MCF 10A (cell line): ENCODE data around the gene ZHX3. TPM values are rescaled to one million over a fixed set of nuclear protein-coding genes. Genes with fewer than 3 reads are reported as not detected.

Source experiments
- BruUV-seq: library from RNA; stranded (reverse); fragments of 400-500 nt; replicated peaks from 2 replicates; lab custom pipeline; 2021; lab: Mats Ljungman, UMichigan
- CTCF ChIA-PET: fragments of 300-600 bp; sonication (Branson Sonifier 250); formaldehyde crosslinking; extraction: SDS; loops from one replicate; lab custom pipeline; 2021; ENCODE audit warnings: antibody characterized with exemption, inconsistent platforms; lab: Yijun Ruan, JAX
- POLR2A ChIA-PET: fragments of 300-600, 350-650 bp; sonication (Branson Sonifier 250); formaldehyde crosslinking; extraction: SDS; loops from one replicate; lab custom pipeline; 2020; ENCODE audit warnings: antibody characterized with exemption, inconsistent platforms; lab: Yijun Ruan, JAX
- DNase-seq: peaks from one replicate; pipeline ENCODE4 v3.0.0-alpha.2; 2018; ENCODE audit not compliant: unreplicated experiment
- H3K27ac Mint-ChIP-seq: one replicate; pipeline ENCODE4 v1.8.0; 2022; ENCODE audit warnings: mild to moderate bottlenecking, low read depth, mixed read lengths; ENCODE audit not compliant: unreplicated experiment
- H3K27me3 Mint-ChIP-seq: one replicate; pipeline ENCODE4 v1.8.0; 2022; ENCODE audit warnings: mixed read lengths; ENCODE audit not compliant: insufficient read depth, unreplicated experiment
- H3K36me3 Mint-ChIP-seq: one replicate; pipeline ENCODE4 v1.8.0; 2022; ENCODE audit warnings: mild to moderate bottlenecking, moderate library complexity, mixed read lengths; ENCODE audit not compliant: insufficient read depth, unreplicated experiment
- H3K4me1 Mint-ChIP-seq: one replicate; pipeline ENCODE4 v1.8.0; 2022; ENCODE audit warnings: mixed read lengths; ENCODE audit not compliant: insufficient read depth, unreplicated experiment
- H3K4me3 Mint-ChIP-seq: one replicate; pipeline ENCODE4 v1.8.0; 2022; ENCODE audit warnings: mild to moderate bottlenecking, moderate library complexity, mixed read lengths; ENCODE audit not compliant: unreplicated experiment
- H3K9me3 Mint-ChIP-seq: one replicate; pipeline ENCODE4 v1.8.0; 2022; ENCODE audit warnings: mixed read lengths; ENCODE audit not compliant: unreplicated experiment
- intact Hi-C: fragments of 100-400 bp; cut with micrococcal nuclease; formaldehyde crosslinking; loops from 2 replicates; pipeline ENCODE4 v1.14.1; 2022
- total RNA-seq: library from RNA; stranded (reverse); gene quantifications from 2 replicates; pipeline ENCODE4 v1.2.3, GENCODE V29; 2022
- TF ChIP-seq, protein P1 (sequence below): fragments of 200-600 bp; IDR thresholded peaks from one replicate; pipeline ENCODE4 v1.8.0; 2022; ENCODE audit warnings: antibody characterized with exemption, mild to moderate bottlenecking; ENCODE audit not compliant: unreplicated experiment

Gene ZHX3
- total RNA-seq, 1 experiment from 2014 or later: 34.1 TPM

DNA sequence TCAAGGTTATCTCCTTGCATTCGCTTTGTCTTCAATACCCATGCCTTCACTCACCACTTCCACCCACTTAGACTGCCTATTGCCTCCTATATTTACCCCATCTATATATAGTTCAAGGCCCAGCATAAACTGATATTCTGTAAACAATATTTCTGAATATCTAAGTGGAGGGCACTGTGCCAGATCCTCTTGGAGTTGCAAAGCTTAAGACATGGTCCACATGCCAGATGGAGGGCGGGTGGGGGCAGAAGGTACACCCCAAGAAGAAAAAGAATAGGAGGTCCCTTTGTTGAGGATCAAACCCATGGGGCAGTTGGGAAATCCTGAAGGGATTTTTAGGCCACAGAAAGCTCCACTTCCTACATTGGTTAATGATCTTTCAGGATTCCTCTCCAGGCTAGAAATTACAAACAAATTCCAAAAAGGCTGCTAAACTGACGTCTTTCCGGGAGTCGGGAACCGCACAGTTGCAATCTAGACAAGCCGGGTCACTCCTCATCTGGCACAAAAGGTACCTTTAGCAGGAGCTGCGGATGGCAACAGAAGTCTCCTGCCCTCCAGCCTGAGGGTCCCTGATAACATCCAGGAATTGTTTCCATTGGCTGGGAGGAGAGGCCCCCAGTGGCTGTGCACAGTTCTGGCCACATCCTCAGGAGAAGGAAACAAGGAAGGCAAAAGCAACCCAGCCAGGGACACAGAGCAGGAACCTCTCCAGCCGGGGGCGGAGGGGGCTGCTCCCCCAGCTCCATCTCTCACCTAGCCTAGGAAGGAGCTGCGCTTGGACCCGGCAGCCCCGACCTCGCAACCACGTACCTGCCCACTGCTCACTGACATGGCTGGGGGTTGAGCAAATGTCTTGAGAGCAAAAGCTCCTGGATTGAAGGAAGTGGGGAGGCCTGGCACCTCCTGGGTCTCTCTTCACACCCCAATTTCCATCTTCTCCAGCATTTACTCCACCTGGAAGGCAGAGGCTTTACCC, 17.2 kb upstream of the ZHX3 start:
- Mint-ChIP-seq H3K27me3 (no peaks in the 10 kb centered on the region), H3K27ac (no peak overlapping the region), H3K4me3 (no peak overlapping the region), H3K9me3 (no peaks in the 10 kb centered on the region), H3K4me1 (peaks cover 14% of the 10 kb centered on the region), H3K36me3 (no peaks in the 10 kb centered on the region)
- no TSS peak for BruUV-seq
- TF ChIP-seq, protein P1, sequence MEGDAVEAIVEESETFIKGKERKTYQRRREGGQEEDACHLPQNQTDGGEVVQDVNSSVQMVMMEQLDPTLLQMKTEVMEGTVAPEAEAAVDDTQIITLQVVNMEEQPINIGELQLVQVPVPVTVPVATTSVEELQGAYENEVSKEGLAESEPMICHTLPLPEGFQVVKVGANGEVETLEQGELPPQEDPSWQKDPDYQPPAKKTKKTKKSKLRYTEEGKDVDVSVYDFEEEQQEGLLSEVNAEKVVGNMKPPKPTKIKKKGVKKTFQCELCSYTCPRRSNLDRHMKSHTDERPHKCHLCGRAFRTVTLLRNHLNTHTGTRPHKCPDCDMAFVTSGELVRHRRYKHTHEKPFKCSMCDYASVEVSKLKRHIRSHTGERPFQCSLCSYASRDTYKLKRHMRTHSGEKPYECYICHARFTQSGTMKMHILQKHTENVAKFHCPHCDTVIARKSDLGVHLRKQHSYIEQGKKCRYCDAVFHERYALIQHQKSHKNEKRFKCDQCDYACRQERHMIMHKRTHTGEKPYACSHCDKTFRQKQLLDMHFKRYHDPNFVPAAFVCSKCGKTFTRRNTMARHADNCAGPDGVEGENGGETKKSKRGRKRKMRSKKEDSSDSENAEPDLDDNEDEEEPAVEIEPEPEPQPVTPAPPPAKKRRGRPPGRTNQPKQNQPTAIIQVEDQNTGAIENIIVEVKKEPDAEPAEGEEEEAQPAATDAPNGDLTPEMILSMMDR: no peak
- no peak for DNase-seq
- intact Hi-C loops: no loop called here
- POLR2A ChIA-PET: interaction anchor here (0.6 to 1.6 kb wide), 4 partner anchors 95 to 201 kb away, joined by 3 to 5 read pairs (median 3); no protein-coding TSS in a partner anchor
- CTCF ChIA-PET: interaction anchor here (0.6 to 2.4 kb wide), 8 partner anchors 12 to 366 kb away, joined by 3 to 16 read pairs (median 4); no protein-coding TSS in a partner anchor

DNA sequence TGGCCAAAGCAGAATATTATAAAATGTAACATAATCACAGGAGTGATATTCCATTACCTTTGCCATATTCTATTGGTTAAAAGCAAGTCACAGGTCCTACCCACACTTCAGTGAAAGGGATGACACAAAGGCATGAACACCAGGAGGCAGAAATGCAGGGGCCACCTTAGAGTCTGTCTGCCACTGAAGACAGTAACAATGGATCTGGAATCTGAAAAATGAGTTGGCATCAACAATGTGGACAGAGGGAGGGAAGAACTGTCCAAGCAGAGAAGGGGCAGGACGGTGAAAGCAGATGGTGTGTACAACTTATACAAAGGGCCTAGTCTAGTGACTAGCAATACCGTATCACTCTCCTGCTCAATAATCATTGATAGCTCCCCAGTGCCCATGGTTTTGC, 16.5 kb upstream of the ZHX3 start:
- TF ChIP-seq, protein P1: no peak
- Mint-ChIP-seq H3K27ac (no peak overlapping the region), H3K9me3 (no peaks in the 10 kb centered on the region), H3K27me3 (no peaks in the 10 kb centered on the region), H3K36me3 (no peaks in the 10 kb centered on the region), H3K4me3 (no peak overlapping the region), H3K4me1 (peaks cover 16% of the 10 kb centered on the region)
- POLR2A ChIA-PET: interaction anchor here (1.6 kb wide), 1 partner anchor 103 kb away, joined by 3 read pairs; no protein-coding TSS in a partner anchor
- intact Hi-C loops: no loop called here
- CTCF ChIA-PET: interaction anchor here (0.8 to 2.4 kb wide), 3 partner anchors 162 to 366 kb away, joined by 3 to 16 read pairs (median 4); no protein-coding TSS in a partner anchor
- no TSS peak for BruUV-seq
- no peak for DNase-seq

DNA sequence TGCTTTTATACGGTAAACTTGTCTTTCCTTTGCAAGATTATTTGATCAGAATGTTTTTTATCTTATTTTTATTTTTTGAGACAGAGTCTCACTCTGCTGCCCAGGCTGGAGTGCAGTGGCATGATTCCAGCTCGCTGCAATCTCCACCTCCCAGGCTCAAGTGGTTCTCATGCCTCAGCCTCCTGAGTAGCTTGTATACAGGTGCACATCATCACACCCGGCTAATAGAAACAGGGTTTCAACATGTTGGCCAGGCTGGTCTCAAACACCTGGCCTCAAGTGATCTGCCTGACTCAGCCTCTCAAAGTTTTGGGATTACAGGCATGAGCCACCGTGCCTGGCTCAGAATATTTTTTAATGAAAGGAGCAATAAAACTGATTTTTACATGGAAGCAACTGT, 14.2 kb upstream of the ZHX3 start:
- H3K4me3 Mint-ChIP-seq: no peak overlapping the region
- TF ChIP-seq, protein P1: no peak

DNA sequence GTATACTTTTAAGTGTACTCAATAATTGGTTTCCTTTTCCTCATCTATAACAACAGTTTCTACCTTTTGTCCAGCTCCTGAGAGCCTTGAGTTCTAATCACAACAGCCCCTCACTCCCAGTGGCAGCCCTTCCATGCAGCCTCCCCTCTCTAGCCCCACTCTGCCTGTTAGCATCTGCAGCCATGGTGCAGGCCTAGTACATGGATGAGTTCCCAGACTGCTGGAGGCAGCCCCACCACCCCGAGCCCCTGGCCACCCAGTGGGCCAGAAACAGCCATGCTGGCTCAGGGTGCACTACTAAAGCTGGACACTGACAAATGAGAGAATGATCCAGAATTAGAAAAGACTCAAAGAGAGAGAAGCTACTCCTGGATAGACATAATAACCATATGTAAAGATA, 13.4 kb upstream of the ZHX3 start:
- intact Hi-C loops: no loop called here
- BruUV-seq: no TSS peak
- DNase-seq: no peak
- Mint-ChIP-seq H3K9me3 (no peaks in the 10 kb centered on the region), H3K36me3 (no peaks in the 10 kb centered on the region), H3K27me3 (no peaks in the 10 kb centered on the region), H3K4me3 (no peak overlapping the region), H3K4me1 (peaks cover 21% of the 10 kb centered on the region), H3K27ac (no peak overlapping the region)
- POLR2A ChIA-PET: interaction anchor here (0.6 to 4.9 kb wide), 5 partner anchors 10 to 161 kb away, joined by 3 to 48 read pairs (median 4); partner anchors contain the start of gene LPIN3
- CTCF ChIA-PET: interaction anchor here (0.6 to 4.8 kb wide), 6 partner anchors 8 to 196 kb away, joined by 3 to 59 read pairs (median 8); partner anchors contain the start of gene LPIN3
- TF ChIP-seq, protein P1: no peak

More for the DNA sequence above, 14.2 kb upstream of the ZHX3 start:
- H3K27ac Mint-ChIP-seq: no peak overlapping the region
- intact Hi-C loops: no loop called here
- H3K36me3 Mint-ChIP-seq: no peaks in the 10 kb centered on the region
- H3K4me1 Mint-ChIP-seq: peaks cover 21% of the 10 kb centered on the region
- POLR2A ChIA-PET: interaction anchor here (0.6 to 4.9 kb wide), 3 partner anchors 9 to 91 kb away, joined by 3 to 48 read pairs (median 4); partner anchors contain the start of gene LPIN3
- no peak for DNase-seq
- BruUV-seq: no TSS peak
- no peaks in the 10 kb centered on the region for H3K9me3 Mint-ChIP-seq
- CTCF ChIA-PET: interaction anchor here (0.6 to 4.8 kb wide), 6 partner anchors 8 to 327 kb away, joined by 3 to 59 read pairs (median 8); partner anchors contain the start of gene LPIN3
- H3K27me3 Mint-ChIP-seq: no peaks in the 10 kb centered on the region
